WTC11 (cell line): ENCODE measurements around the gene SLC41A1. TPM values are rescaled to one million over a fixed set of nuclear protein-coding genes. Genes with fewer than 3 reads are reported as not detected.

Experiments used
- ATAC-seq: fragments of 200-7000 bp; cut with Tn5 transposase; 2 replicates; pipeline ENCODE4 v1.10.0; 2021; ENCODE audit warnings: mild to moderate bottlenecking, moderate library complexity
- CTCF ChIA-PET: fragments of 300-600 bp; sonication (Branson Sonifier 250); formaldehyde crosslinking; loops from one replicate; lab custom pipeline; 2021; ENCODE audit warnings: antibody characterized with exemption; lab: Charles Lee
- POLR2A ChIA-PET: fragments of 350-600 bp; sonication (Branson Sonifier 250); formaldehyde crosslinking; loops from one replicate; lab custom pipeline; 2021; ENCODE audit warnings: antibody characterized with exemption; lab: Charles Lee
- DNase-seq: peaks from one replicate; pipeline ENCODE4 v3.0.0; 2021; ENCODE audit warnings: low spot score
- H3K27ac Mint-ChIP-seq: 2 replicates; pipeline ENCODE4 v1.8.0; 2021; ENCODE audit warnings: mixed read lengths
- H3K27me3 Mint-ChIP-seq: 2 replicates; pipeline ENCODE4 v1.8.0; 2021; ENCODE audit warnings: low read depth, mild to moderate bottlenecking, moderate library complexity, mixed read lengths
- H3K36me3 Mint-ChIP-seq: 2 replicates; pipeline ENCODE4 v1.8.0; 2021; ENCODE audit warnings: mixed read lengths
- H3K4me1 Mint-ChIP-seq: 2 replicates; pipeline ENCODE4 v1.8.0; 2022; ENCODE audit warnings: mixed read lengths
- H3K4me3 Mint-ChIP-seq: 2 replicates; pipeline ENCODE4 v1.8.0; 2021; ENCODE audit warnings: mild to moderate bottlenecking, moderate library complexity, mixed read lengths
- H3K9me3 Mint-ChIP-seq: 2 replicates; pipeline ENCODE4 v1.8.0; 2021; ENCODE audit warnings: mixed read lengths
- ELF4 ChIP-seq: sonication (generic); formaldehyde crosslinking; IDR thresholded peaks from 2 replicates; pipeline ENCODE4 v1.8.1; 2022; ENCODE audit warnings: low read depth, mild to moderate bottlenecking, moderate library complexity, missing genetic modification reagents
- EMX1 ChIP-seq: fragments of 250-450 bp; sonication (Bioruptor Pico); IDR thresholded peaks from 2 replicates; pipeline ENCODE4 v1.8.0; 2021; ENCODE audit warnings: mild to moderate bottlenecking
- GABPB1 ChIP-seq: sonication (generic); formaldehyde crosslinking; IDR thresholded peaks from 2 replicates; pipeline ENCODE4 v1.8.1; 2023; ENCODE audit warnings: mild to moderate bottlenecking, missing genetic modification reagents
- HMGA2 ChIP-seq: fragments of 250-450 bp; sonication (Bioruptor Pico); IDR thresholded peaks from 2 replicates; pipeline ENCODE4 v1.4.0; 2021; ENCODE audit warnings: mild to moderate bottlenecking, moderate library complexity
- MXD4 ChIP-seq: fragments of 250-450 bp; sonication (Bioruptor Pico); IDR thresholded peaks from 2 replicates; pipeline ENCODE4 v1.8.0; 2021; ENCODE audit warnings: mild to moderate bottlenecking, moderate library complexity, borderline replicate concordance
- OVOL2 ChIP-seq: fragments of 250-450 bp; sonication (Bioruptor Pico); IDR thresholded peaks from 2 replicates; pipeline ENCODE4 v1.9.0; 2021; ENCODE audit warnings: mild to moderate bottlenecking, borderline replicate concordance
- PRRX2 ChIP-seq: fragments of 250-450 bp; sonication (Bioruptor Pico); IDR thresholded peaks from 2 replicates; pipeline ENCODE4 v1.8.0; 2021; ENCODE audit warnings: mild to moderate bottlenecking
- SMAD4 ChIP-seq: sonication (generic); formaldehyde crosslinking; IDR thresholded peaks from 2 replicates; pipeline ENCODE4 v1.8.0; 2022; ENCODE audit warnings: mild to moderate bottlenecking, missing genetic modification reagents
- TEAD1 ChIP-seq: sonication (generic); formaldehyde crosslinking; IDR thresholded peaks from 2 replicates; pipeline ENCODE4 v1.8.0; 2022; ENCODE audit warnings: mild to moderate bottlenecking, missing genetic modification reagents
- ZNF121 ChIP-seq: sonication (generic); formaldehyde crosslinking; IDR thresholded peaks from 2 replicates; pipeline ENCODE4 v1.8.0; 2023; ENCODE audit warnings: missing genetic modification reagents
- ZNF219 ChIP-seq: sonication (generic); formaldehyde crosslinking; IDR thresholded peaks from 2 replicates; pipeline ENCODE4 v1.8.0; 2023; ENCODE audit warnings: missing genetic modification reagents, mild to moderate bottlenecking, borderline replicate concordance
- ZNF263 ChIP-seq: sonication (generic); formaldehyde crosslinking; IDR thresholded peaks from 2 replicates; pipeline ENCODE4 v1.8.1; 2022; ENCODE audit warnings: low read depth, mild to moderate bottlenecking, moderate library complexity, missing genetic modification reagents
- ZNF396 ChIP-seq: fragments of 250-450 bp; sonication (Bioruptor Pico); IDR thresholded peaks from 2 replicates; pipeline ENCODE4 v1.8.0; 2021; ENCODE audit warnings: mild to moderate bottlenecking, moderate library complexity, borderline replicate concordance
- ZNF671 ChIP-seq: fragments of 250-450 bp; sonication (Bioruptor Pico); IDR thresholded peaks from 2 replicates; pipeline ENCODE4 v1.8.0; 2021; ENCODE audit warnings: mild to moderate bottlenecking
- total RNA-seq: library from RNA; stranded (reverse); gene quantifications from 3 replicates; pipeline ENCODE4 v1.2.3, GENCODE V29; 2021
- TF ChIP-seq, protein P1 (sequence below): fragments of 200-600 bp; IDR thresholded peaks from 2 replicates; pipeline ENCODE4 v1.8.0; 2022; ENCODE audit warnings: antibody characterized with exemption
- TF ChIP-seq, protein P2 (sequence below): sonication (generic); formaldehyde crosslinking; IDR thresholded peaks from 2 replicates; pipeline ENCODE4 v1.8.1; 2023; ENCODE audit warnings: mild to moderate bottlenecking, missing genetic modification reagents
- TF ChIP-seq, protein P3 (sequence below): fragments of 250-450 bp; sonication (Bioruptor Pico); IDR thresholded peaks from 2 replicates; pipeline ENCODE4 v1.9.0; 2021; ENCODE audit warnings: mild to moderate bottlenecking
- TF ChIP-seq, protein P4 (sequence below): sonication (generic); formaldehyde crosslinking; IDR thresholded peaks from 2 replicates; pipeline ENCODE4 v1.8.0; 2022; ENCODE audit warnings: mild to moderate bottlenecking, missing genetic modification reagents
- TF ChIP-seq, protein P5 (sequence below): sonication (generic); formaldehyde crosslinking; IDR thresholded peaks from 2 replicates; pipeline ENCODE4 v1.8.0; 2022; ENCODE audit warnings: mild to moderate bottlenecking, missing genetic modification reagents
- TF ChIP-seq, protein P6 (sequence below): sonication (generic); formaldehyde crosslinking; IDR thresholded peaks from 2 replicates; pipeline ENCODE4 v1.8.0; 2022; ENCODE audit warnings: mild to moderate bottlenecking, missing genetic modification reagents
- TF ChIP-seq, protein P7 (sequence below): sonication (generic); formaldehyde crosslinking; IDR thresholded peaks from 2 replicates; pipeline ENCODE4 v1.8.1; 2022; ENCODE audit warnings: missing genetic modification reagents, borderline replicate concordance

The SLC41A1 gene
- total RNA-seq, 1 experiment from 2014 or later = 32.8 TPM

DNA sequence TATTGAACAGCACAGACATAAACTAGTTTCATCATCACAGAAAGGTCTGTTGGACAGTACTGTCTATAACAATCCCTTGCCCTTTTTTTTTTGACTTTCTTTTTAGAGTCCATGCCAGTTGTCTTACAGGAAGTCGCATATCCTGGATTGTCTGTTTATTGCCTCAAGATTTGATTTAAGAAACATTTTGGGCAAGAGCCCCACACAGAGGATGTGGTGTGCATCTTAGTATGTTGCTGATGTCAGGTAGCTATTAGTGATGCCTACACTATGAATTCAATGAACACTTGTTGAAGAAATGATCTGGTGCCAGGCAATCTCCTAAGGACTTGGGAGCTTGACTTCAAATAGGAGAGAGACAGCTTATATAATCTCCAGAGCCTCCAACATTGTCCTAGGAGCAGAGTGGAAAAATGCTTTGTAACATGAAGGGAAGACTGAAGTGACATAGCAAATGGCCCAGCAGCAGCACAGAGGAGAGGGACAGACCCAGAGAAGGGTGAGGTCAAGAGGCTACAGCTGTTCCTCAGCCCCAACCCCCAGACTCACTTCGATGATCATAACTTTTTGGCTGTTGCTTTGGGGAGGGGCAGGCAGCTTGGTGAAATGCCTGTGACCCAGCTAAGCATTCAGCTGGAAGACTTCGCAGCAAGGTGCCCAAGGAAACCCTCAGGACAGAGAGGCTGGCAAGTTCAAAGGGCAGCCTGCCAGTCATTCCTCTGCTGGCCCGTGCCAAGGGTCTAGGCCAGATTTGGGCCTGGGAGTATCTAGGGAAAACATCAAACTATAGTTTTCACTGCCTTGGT, 30.2 kb downstream of the SLC41A1 start:
- H3K27me3 Mint-ChIP-seq = peaks cover 9% of the 10 kb centered on the region
- H3K9me3 Mint-ChIP-seq = peaks cover 4% of the 10 kb centered on the region; the same call in 1 of the 2 replicates
- no peak for DNase-seq
- no peak overlapping the region for H3K4me3 Mint-ChIP-seq
- H3K27ac Mint-ChIP-seq = no peak overlapping the region
- ChIA-PET CTCF (interaction anchor here (0.8 kb wide), 1 partner anchor 9 kb away, joined by 5 read pairs; no protein-coding TSS in a partner anchor), POLR2A (no interaction called here)
- no peaks in the 10 kb centered on the region for H3K36me3 Mint-ChIP-seq
- TF ChIP-seq EMX1 (CRISPR knock-in tag) = no peak
- no peak for TF ChIP-seq ZNF396 (CRISPR knock-in tag)
- H3K4me1 Mint-ChIP-seq = no peaks in the 10 kb centered on the region
- no peak for ATAC-seq

DNA sequence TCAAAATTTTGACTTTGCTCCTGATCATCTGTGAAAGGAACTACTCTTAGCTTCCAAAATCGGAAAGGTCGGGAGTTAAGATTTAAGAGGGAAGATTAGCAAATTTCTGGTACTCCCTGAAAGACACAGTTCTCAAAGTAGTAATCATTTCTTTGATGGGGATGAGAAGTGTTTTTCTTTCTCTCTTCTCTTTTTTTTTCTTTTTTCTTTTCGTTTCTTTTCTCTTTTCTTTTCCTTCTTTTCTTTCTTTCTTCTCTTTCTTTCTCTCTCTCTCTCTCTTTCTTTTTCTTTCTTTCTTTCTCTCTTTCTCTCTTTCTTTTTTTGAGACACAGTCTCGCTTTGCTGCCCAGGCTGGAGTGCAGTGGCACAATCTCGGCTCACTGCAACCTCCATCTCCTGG, 32.7 kb downstream of the SLC41A1 start:
- POLR2A ChIA-PET = no interaction called here
- CTCF ChIA-PET = no interaction called here
- no peak overlapping the region for H3K27ac Mint-ChIP-seq

DNA sequence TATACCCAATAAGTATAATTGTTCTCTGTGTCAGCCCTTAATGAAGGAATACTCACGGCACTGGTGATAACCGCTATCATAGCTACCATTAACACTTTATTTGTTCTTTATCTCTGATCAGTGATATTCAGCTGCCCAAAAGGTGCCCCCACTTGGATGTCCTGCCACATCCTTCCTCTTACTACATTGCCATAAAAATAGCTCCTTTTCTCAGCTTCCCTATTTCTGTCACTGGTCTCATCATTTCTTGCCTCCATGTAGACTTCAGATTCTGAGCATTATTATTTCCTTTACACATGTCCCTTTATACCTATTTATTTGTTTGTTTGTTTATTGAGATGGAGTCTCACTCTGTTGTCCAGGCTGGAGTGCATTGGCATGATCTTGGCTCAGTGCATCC, 35.0 kb downstream of the SLC41A1 start:
- ChIA-PET POLR2A (no interaction called here), CTCF (no interaction called here)
- Mint-ChIP-seq H3K9me3 (peaks cover 27% of the 10 kb centered on the region), H3K4me3 (no peak overlapping the region), H3K4me1 (peaks cover 13% of the 10 kb centered on the region), H3K27ac (no peak overlapping the region), H3K36me3 (peaks cover 4% of the 10 kb centered on the region; the same call in 1 of the 2 replicates), H3K27me3 (peaks cover 57% of the 10 kb centered on the region)
- ATAC-seq (no peak), DNase-seq (no peak)
- TF ChIP-seq ELF4 (CRISPR knock-in tag) = no peak
- TF ChIP-seq MXD4 (CRISPR knock-in tag) = no peak
- TF ChIP-seq, protein P1, sequence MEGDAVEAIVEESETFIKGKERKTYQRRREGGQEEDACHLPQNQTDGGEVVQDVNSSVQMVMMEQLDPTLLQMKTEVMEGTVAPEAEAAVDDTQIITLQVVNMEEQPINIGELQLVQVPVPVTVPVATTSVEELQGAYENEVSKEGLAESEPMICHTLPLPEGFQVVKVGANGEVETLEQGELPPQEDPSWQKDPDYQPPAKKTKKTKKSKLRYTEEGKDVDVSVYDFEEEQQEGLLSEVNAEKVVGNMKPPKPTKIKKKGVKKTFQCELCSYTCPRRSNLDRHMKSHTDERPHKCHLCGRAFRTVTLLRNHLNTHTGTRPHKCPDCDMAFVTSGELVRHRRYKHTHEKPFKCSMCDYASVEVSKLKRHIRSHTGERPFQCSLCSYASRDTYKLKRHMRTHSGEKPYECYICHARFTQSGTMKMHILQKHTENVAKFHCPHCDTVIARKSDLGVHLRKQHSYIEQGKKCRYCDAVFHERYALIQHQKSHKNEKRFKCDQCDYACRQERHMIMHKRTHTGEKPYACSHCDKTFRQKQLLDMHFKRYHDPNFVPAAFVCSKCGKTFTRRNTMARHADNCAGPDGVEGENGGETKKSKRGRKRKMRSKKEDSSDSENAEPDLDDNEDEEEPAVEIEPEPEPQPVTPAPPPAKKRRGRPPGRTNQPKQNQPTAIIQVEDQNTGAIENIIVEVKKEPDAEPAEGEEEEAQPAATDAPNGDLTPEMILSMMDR = no peak
- TF ChIP-seq GABPB1 (CRISPR knock-in tag) = no peak
- TF ChIP-seq, protein P2, sequence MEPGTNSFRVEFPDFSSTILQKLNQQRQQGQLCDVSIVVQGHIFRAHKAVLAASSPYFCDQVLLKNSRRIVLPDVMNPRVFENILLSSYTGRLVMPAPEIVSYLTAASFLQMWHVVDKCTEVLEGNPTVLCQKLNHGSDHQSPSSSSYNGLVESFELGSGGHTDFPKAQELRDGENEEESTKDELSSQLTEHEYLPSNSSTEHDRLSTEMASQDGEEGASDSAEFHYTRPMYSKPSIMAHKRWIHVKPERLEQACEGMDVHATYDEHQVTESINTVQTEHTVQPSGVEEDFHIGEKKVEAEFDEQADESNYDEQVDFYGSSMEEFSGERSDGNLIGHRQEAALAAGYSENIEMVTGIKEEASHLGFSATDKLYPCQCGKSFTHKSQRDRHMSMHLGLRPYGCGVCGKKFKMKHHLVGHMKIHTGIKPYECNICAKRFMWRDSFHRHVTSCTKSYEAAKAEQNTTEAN (CRISPR knock-in tag) = no peak
- TF ChIP-seq, protein P3, sequence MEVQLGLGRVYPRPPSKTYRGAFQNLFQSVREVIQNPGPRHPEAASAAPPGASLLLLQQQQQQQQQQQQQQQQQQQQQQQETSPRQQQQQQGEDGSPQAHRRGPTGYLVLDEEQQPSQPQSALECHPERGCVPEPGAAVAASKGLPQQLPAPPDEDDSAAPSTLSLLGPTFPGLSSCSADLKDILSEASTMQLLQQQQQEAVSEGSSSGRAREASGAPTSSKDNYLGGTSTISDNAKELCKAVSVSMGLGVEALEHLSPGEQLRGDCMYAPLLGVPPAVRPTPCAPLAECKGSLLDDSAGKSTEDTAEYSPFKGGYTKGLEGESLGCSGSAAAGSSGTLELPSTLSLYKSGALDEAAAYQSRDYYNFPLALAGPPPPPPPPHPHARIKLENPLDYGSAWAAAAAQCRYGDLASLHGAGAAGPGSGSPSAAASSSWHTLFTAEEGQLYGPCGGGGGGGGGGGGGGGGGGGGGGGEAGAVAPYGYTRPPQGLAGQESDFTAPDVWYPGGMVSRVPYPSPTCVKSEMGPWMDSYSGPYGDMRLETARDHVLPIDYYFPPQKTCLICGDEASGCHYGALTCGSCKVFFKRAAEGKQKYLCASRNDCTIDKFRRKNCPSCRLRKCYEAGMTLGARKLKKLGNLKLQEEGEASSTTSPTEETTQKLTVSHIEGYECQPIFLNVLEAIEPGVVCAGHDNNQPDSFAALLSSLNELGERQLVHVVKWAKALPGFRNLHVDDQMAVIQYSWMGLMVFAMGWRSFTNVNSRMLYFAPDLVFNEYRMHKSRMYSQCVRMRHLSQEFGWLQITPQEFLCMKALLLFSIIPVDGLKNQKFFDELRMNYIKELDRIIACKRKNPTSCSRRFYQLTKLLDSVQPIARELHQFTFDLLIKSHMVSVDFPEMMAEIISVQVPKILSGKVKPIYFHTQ (CRISPR knock-in tag) = no peak
- no peak for TF ChIP-seq HMGA2 (CRISPR knock-in tag)
- no peak for TF ChIP-seq ZNF219 (CRISPR knock-in tag)
- TF ChIP-seq OVOL2 (CRISPR knock-in tag) = no peak
- TF ChIP-seq, protein P4, sequence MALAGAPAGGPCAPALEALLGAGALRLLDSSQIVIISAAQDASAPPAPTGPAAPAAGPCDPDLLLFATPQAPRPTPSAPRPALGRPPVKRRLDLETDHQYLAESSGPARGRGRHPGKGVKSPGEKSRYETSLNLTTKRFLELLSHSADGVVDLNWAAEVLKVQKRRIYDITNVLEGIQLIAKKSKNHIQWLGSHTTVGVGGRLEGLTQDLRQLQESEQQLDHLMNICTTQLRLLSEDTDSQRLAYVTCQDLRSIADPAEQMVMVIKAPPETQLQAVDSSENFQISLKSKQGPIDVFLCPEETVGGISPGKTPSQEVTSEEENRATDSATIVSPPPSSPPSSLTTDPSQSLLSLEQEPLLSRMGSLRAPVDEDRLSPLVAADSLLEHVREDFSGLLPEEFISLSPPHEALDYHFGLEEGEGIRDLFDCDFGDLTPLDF (CRISPR knock-in tag) = no peak
- no peak for TF ChIP-seq ZNF263 (CRISPR knock-in tag)
- TF ChIP-seq, protein P5, sequence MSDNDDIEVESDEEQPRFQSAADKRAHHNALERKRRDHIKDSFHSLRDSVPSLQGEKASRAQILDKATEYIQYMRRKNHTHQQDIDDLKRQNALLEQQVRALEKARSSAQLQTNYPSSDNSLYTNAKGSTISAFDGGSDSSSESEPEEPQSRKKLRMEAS (CRISPR knock-in tag) = no peak

More for the DNA sequence above, 32.7 kb downstream of the SLC41A1 start:
- no peak for DNase-seq
- no peak for TF ChIP-seq TEAD1 (CRISPR knock-in tag)
- TF ChIP-seq PRRX2 (CRISPR knock-in tag) = no peak
- TF ChIP-seq, protein P6, sequence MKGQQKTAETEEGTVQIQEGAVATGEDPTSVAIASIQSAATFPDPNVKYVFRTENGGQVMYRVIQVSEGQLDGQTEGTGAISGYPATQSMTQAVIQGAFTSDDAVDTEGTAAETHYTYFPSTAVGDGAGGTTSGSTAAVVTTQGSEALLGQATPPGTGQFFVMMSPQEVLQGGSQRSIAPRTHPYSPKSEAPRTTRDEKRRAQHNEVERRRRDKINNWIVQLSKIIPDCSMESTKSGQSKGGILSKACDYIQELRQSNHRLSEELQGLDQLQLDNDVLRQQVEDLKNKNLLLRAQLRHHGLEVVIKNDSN (CRISPR knock-in tag) = no peak
- TF ChIP-seq ZNF121 = no peak
- TF ChIP-seq SMAD4 (CRISPR knock-in tag) = no peak
- TF ChIP-seq, protein P7, sequence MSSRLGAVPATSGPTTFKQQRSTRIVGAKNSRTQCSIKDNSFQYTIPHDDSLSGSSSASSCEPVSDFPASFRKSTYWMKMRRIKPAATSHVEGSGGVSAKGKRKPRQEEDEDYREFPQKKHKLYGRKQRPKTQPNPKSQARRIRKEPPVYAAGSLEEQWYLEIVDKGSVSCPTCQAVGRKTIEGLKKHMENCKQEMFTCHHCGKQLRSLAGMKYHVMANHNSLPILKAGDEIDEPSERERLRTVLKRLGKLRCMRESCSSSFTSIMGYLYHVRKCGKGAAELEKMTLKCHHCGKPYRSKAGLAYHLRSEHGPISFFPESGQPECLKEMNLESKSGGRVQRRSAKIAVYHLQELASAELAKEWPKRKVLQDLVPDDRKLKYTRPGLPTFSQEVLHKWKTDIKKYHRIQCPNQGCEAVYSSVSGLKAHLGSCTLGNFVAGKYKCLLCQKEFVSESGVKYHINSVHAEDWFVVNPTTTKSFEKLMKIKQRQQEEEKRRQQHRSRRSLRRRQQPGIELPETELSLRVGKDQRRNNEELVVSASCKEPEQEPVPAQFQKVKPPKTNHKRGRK (CRISPR knock-in tag) = no peak
- TF ChIP-seq ZNF263 (CRISPR knock-in tag) = no peak
- TF ChIP-seq ZNF671 (CRISPR knock-in tag) = no peak
- Mint-ChIP-seq H3K36me3 (peaks cover 4% of the 10 kb centered on the region; the same call in 1 of the 2 replicates), H3K27me3 (peaks cover 34% of the 10 kb centered on the region), H3K9me3 (peaks cover 26% of the 10 kb centered on the region), H3K4me3 (no peak overlapping the region), H3K4me1 (peaks cover 3% of the 10 kb centered on the region)
- ATAC-seq = no peak
